RCC 7860 (cell line): ENCODE results near the gene MARCHF4.
A peak's percentile ranks its signal among the peaks of the same experiment; 100 is the strongest.

Source experiments
- DNase-seq: peaks from one replicate; pipeline ENCODE4 v3.0.0-alpha.2; 2015; ENCODE audit warnings: low spot score
- FAIRE-seq: peaks from 2 replicates; lab custom pipeline; 2012; peaks lifted over from hg19 to GRCh38; lab: Jason Lieb, UNC

MARCHF4 gene

GRCh38 chr2:216351172-216351925 is 20.9 kb downstream of the MARCHF4 start:
- FAIRE-seq (no peak), DNase-seq (no peak)

- FAIRE-seq (peak; percentile 73), DNase-seq (peak; percentile 76)
Measured at GRCh38 chr2:216350214-216350791, 22.0 kb downstream of the MARCHF4 start.

GRCh38 chr2:216349366-216349765 is 22.9 kb downstream of the MARCHF4 start:
- FAIRE-seq, result no peak
- DNase-seq, result no peak

- FAIRE-seq (peak; percentile 38), DNase-seq (peak; percentile 62)
Measured at GRCh38 chr2:216348756-216349308, 23.5 kb downstream of the MARCHF4 start.

- DNase-seq (no peak), FAIRE-seq (no peak)
Measured at GRCh38 chr2:216346781-216347180, 25.5 kb downstream of the MARCHF4 start.

- FAIRE-seq, result no peak
Measured at GRCh38 chr2:216345846-216346245, 26.4 kb downstream of the MARCHF4 start.

GRCh38 chr2:216344950-216345300 is 27.4 kb downstream of the MARCHF4 start:
- DNase-seq, result no peak
- no peak for FAIRE-seq

More at GRCh38 chr2:216345846-216346245, 26.4 kb downstream of the MARCHF4 start:
- DNase-seq, result no peak

- FAIRE-seq, result no peak
Measured at GRCh38 chr2:216344206-216344949, 27.9 kb downstream of the MARCHF4 start.

GRCh38 chr2:216343221-216343980 is 28.9 kb downstream of the MARCHF4 start:
- FAIRE-seq, result no peak
- no peak for DNase-seq

More at GRCh38 chr2:216344206-216344949, 27.9 kb downstream of the MARCHF4 start:
- DNase-seq, result no peak

- DNase-seq, result no peak
- no peak for FAIRE-seq
Measured at GRCh38 chr2:216341121-216341520, 31.2 kb downstream of the MARCHF4 start.

- FAIRE-seq (no peak), DNase-seq (no peak)
Measured at GRCh38 chr2:216340280-216340631, 32.0 kb downstream of the MARCHF4 start.

- FAIRE-seq (no peak), DNase-seq (no peak)
Measured at GRCh38 chr2:216339456-216340279, 32.6 kb downstream of the MARCHF4 start.

- no peak for FAIRE-seq
- no peak for DNase-seq
Measured at GRCh38 chr2:216335252-216335651, 37.0 kb downstream of the MARCHF4 start.

GRCh38 chr2:216328347-216328746 is 43.9 kb downstream of the MARCHF4 start:
- no peak for DNase-seq
- FAIRE-seq, result no peak

- DNase-seq (no peak), FAIRE-seq (no peak)
Measured at GRCh38 chr2:216327447-216327935, 44.8 kb downstream of the MARCHF4 start.
